KMS-11 (cell line): ENCODE results near the gene SIMC1.

Experiments
- H2AFZ ChIP-seq: fragments of 200-600 bp; sonication (generic); 2 replicates; pipeline ENCODE4 v1.6.1; 2016; ENCODE audit warnings: antibody characterized with exemption, mixed run types, low read depth
- H3K27ac ChIP-seq: fragments of 200-600 bp; sonication (generic); 2 replicates; pipeline ENCODE4 v1.6.1; 2016; ENCODE audit warnings: mild to moderate bottlenecking, mixed run types
- H3K27me3 ChIP-seq: fragments of 200-600 bp; sonication (generic); 2 replicates; pipeline ENCODE4 v1.6.1; 2017; ENCODE audit warnings: mild to moderate bottlenecking, low read depth, mixed run types, moderate library complexity; ENCODE audit not compliant: insufficient read depth
- H3K36me3 ChIP-seq: fragments of 200-600 bp; sonication (generic); 2 replicates; pipeline ENCODE4 v1.6.1; 2017; ENCODE audit warnings: mild to moderate bottlenecking, mixed run types; ENCODE audit not compliant: insufficient read depth
- H3K4me1 ChIP-seq: fragments of 200-600 bp; sonication (generic); 2 replicates; pipeline ENCODE4 v1.6.1; 2016; ENCODE audit warnings: mild to moderate bottlenecking, low read depth, mixed run types; ENCODE audit not compliant: poor library complexity, severe bottlenecking
- H3K4me2 ChIP-seq: fragments of 200-600 bp; sonication (generic); 2 replicates; pipeline ENCODE4 v1.7.0; 2016; ENCODE audit warnings: mild to moderate bottlenecking, mixed run types
- H3K4me3 ChIP-seq: fragments of 200-600 bp; sonication (generic); IDR thresholded peaks from 2 replicates; pipeline ENCODE4 v1.6.1; 2017; ENCODE audit warnings: low read depth, low read length, mixed read lengths; ENCODE audit not compliant: insufficient read depth
- H3K79me2 ChIP-seq: fragments of 200-600 bp; sonication (generic); 2 replicates; pipeline ENCODE4 v1.6.1; 2016; ENCODE audit warnings: low read depth, mixed run types; ENCODE audit not compliant: insufficient read depth
- H3K9ac ChIP-seq: fragments of 200-600 bp; sonication (generic); 2 replicates; pipeline ENCODE4 v1.6.1; 2016; ENCODE audit warnings: mild to moderate bottlenecking, mixed run types
- H4K20me1 ChIP-seq: fragments of 200-600 bp; sonication (generic); 2 replicates; pipeline ENCODE4 v1.6.1; 2016; ENCODE audit warnings: mild to moderate bottlenecking, mixed run types; ENCODE audit not compliant: insufficient read depth
- CTCF ChIP-seq: fragments of 200-600 bp; sonication (generic); conservative IDR thresholded peaks from 2 replicates; pipeline ENCODE4 v1.6.1; 2017; ENCODE audit warnings: low read depth, mild to moderate bottlenecking, antibody characterized with exemption, low read length, moderate library complexity, mixed read lengths

SIMC1 gene

GRCh38 chr5:176342158-176342483, 103.9 kb downstream of the SIMC1 start:
- no peak overlapping the region for H3K9ac ChIP-seq
- no peaks in the 10 kb centered on the region for H3K4me1 ChIP-seq
- H3K4me3 ChIP-seq, result no peak overlapping the region
- H4K20me1 ChIP-seq, result no peaks in the 10 kb centered on the region
- no peaks in the 10 kb centered on the region for H3K79me2 ChIP-seq
- no peak overlapping the region for H2AFZ ChIP-seq
- H3K4me2 ChIP-seq, result no peak overlapping the region
- TF ChIP-seq CTCF, result no peak
- no peak overlapping the region for H3K27ac ChIP-seq
- no peaks in the 10 kb centered on the region for H3K27me3 ChIP-seq
- peaks cover 4% of the 10 kb centered on the region; the same call in 1 of the 2 replicates for H3K36me3 ChIP-seq

- no peak overlapping the region for H3K4me3 ChIP-seq
- peaks cover 4% of the 10 kb centered on the region; the same call in 1 of the 2 replicates for H3K36me3 ChIP-seq
- H3K4me2 ChIP-seq, result no peak overlapping the region
- no peak overlapping the region for H3K9ac ChIP-seq
- H3K27me3 ChIP-seq, result no peaks in the 10 kb centered on the region
- no peak overlapping the region for H3K27ac ChIP-seq
- no peak overlapping the region for H2AFZ ChIP-seq
- TF ChIP-seq CTCF, result no peak
- no peaks in the 10 kb centered on the region for H4K20me1 ChIP-seq
- H3K4me1 ChIP-seq, result no peaks in the 10 kb centered on the region
- H3K79me2 ChIP-seq, result no peaks in the 10 kb centered on the region
Observed at GRCh38 chr5:176342766-176343458, 104.7 kb downstream of the SIMC1 start.

GRCh38 chr5:176350416-176350815, 112.2 kb downstream of the SIMC1 start:
- Histone ChIP-seq H3K4me2 (no peak overlapping the region), H3K79me2 (no peaks in the 10 kb centered on the region), H3K27me3 (no peaks in the 10 kb centered on the region), H3K27ac (no peak overlapping the region), H4K20me1 (no peaks in the 10 kb centered on the region), H2AFZ (no peak overlapping the region), H3K9ac (no peak overlapping the region), H3K4me1 (no peaks in the 10 kb centered on the region), H3K4me3 (no peak overlapping the region), H3K36me3 (peaks cover 4% of the 10 kb centered on the region; the same call in 1 of the 2 replicates)
- no peak for TF ChIP-seq CTCF

- Histone ChIP-seq H3K36me3 (no peaks in the 10 kb centered on the region), H3K4me3 (no peak overlapping the region), H2AFZ (no peak overlapping the region), H3K9ac (no peak overlapping the region), H3K4me1 (no peaks in the 10 kb centered on the region), H3K4me2 (no peak overlapping the region), H3K27ac (no peak overlapping the region), H3K79me2 (no peaks in the 10 kb centered on the region; the same call in 1 of the 2 replicates), H3K27me3 (no peaks in the 10 kb centered on the region), H4K20me1 (no peaks in the 10 kb centered on the region)
- no peak for TF ChIP-seq CTCF
Observed at GRCh38 chr5:176352116-176352878, 114.1 kb downstream of the SIMC1 start.
